GM18499 (cell line): Measurements from ENCODE around the gene KIAA1549.
"Not testable (repeated sequence)": the region's sequence is repeated elsewhere in the genome, so short reads cannot be mapped to it uniquely, and the experiment has no call there.

Experiments
- ATAC-seq: cut with Tn5 transposase; IDR thresholded peaks from one replicate; pipeline ENCODE4 v1.9.1; 2021; ENCODE audit warnings: moderate number of reproducible peaks; ENCODE audit not compliant: insufficient read depth, unreplicated experiment

Gene KIAA1549

DNA sequence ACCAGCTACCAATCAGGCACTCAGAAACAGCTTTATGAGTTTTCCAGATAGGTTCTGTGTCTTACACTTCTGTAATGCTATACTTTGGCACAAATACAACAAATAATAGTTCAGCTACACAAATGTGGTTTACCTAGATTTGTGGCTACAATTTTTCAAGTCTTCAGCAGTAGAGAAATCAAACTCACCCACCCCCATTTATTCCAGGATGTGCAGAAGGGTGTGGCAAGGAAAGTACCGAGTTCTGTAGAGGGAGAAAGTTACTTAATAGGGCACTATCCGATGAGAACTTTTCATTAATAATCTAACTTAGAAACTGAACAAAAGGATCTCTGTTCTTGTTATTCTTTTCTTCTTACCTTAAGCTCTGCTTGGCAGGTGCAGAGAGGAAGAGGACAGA, 152.9 kb downstream of the KIAA1549 start:
- ATAC-seq, result no peak

- no peak for ATAC-seq
These were observed 156.0 kb downstream of the KIAA1549 start for GRCh38 chr7:138825049-138825721.

GRCh38 chr7:138822867-138823535, 158.2 kb downstream of the KIAA1549 start:
- ATAC-seq, result no peak

GRCh38 chr7:138821912-138822311, 159.3 kb downstream of the KIAA1549 start:
- no peak for ATAC-seq

DNA sequence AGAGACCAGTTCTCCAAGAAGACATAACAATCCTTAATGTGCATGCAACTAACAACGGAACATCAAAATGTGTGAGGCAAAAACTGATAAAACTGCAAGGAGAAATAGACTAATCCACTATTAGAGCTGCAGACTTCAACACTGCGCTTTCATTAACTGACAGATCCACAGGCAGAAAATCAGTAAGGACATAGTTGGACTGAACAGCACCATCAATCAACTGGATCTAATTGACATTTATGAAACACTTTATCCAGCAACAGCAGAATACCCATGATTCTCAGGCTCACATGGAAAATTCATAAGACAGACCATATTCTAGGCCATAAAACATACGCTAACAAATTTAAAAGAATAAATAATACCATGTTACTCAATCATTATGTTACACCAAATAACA, 161.6 kb downstream of the KIAA1549 start:
- no peak for ATAC-seq

GRCh38 chr7:138816650-138817049, 164.5 kb downstream of the KIAA1549 start:
- ATAC-seq, result no peak

DNA sequence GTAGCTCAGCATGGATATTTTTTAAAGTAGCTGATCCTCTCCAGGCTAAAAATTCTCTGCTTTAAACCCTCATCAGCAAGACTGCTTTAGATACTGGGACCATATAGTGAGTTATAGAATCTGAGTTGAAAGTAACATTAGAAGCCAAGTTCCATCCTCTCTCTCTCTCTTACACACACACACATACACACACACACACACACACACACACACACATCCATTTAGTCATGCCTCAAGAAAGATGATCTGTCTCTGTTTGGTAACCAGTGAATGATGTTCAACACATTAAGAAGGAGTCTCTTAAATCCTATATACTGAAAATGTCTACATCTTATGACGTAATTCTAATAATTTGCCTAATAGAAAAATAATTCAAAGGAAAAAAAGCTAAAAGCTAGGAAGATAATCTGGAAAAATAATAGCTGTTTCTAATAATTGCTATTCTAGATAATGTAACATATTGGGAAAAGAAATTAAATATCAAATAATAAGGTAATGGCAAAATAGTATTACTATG, 166.3 kb downstream of the KIAA1549 start:
- no peak for ATAC-seq

GRCh38 chr7:138813945-138814344, 167.2 kb downstream of the KIAA1549 start:
- no peak for ATAC-seq

DNA sequence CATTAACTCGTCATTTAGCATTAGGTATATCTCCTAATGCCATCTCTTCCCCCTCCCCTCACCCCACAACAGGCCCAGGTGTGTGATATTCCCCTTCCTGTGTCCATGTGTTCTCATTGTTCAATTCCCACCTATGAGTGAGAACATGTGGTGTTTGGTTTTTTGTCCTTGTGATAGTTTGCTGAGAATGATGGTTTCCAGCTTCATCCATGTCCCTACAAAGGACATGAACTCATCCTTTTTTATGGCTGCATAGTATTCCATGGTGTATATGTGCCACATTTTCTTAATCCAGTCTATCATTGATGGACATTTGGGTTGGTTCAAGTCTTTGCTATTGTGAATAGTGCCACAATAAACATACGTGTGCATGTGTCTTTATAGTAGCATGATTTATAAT, 169.9 kb downstream of the KIAA1549 start:
- ATAC-seq, result not testable (repeated sequence)

GRCh38 chr7:138809346-138809745, 171.8 kb downstream of the KIAA1549 start:
- no peak for ATAC-seq

DNA sequence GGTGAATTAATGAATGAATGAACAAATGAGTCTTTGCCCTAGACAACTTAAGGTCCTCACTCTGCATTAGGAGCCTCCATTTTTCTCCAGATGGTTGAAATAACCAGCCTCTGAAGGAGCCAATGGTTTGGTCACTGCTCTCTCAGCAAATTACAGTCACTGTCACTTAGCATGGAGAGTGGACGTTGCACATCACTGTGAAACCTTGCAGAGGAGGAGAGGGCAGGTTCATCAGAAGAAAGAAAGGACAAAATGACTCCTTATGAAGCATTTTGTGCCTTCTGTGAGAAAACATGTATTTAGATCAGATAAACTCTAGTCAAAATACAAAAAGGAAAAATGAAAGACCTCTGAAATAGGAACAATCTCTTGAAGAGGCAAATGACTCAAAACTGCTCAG, 176.6 kb downstream of the KIAA1549 start:
- no peak for ATAC-seq

GRCh38 chr7:138802706-138803105, 178.5 kb downstream of the KIAA1549 start:
- no peak for ATAC-seq

GRCh38 chr7:138801256-138801655, 179.9 kb downstream of the KIAA1549 start:
- no peak for ATAC-seq

DNA sequence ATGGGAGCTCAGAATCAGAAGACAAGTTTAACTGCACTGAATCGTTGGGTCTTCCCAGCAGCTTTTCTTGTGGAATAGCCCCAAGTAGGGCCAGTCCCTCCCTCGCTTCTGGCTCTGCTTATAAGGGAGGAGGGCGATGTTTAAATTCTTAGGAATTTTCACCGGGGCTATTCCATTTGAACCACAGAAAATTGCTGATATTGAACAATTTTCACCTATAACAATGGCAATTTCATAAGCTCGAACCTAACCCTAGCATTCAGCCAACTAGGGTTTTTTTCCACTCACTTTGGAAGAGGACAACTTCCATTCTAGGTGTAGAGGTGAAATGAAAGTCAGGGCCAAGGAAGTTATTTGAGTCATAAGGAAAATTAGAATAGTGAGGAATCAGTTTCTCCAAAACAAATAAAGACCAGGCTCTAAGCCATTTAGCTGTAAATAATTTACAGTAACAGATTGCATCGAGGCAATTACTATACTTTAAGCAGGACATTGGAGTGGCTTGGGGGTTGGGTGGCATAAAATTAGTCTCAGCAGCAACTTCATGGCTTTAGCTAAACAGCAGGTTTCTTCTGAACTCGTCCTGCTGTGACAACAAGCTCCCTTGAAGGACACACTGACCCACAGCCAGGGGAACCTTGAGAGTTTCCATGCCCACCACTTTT, 181.7 kb downstream of the KIAA1549 start:
- ATAC-seq, result no peak

- no peak for ATAC-seq
These were observed 182.4 kb downstream of the KIAA1549 start for GRCh38 chr7:138798836-138799235.

GRCh38 chr7:138797715-138798320, 183.4 kb downstream of the KIAA1549 start, which contains the start of the genes ATP6V0A4 and TMEM213:
Gene ATP6V0A4 (minus strand): TSS chr7:138798196. CDS start chr7:138771247, 26,949 bp downstream.
Gene TMEM213 (plus strand): TSS chr7:138797994. CDS start chr7:138798105, 111 bp downstream.
- ATAC-seq, result no peak

DNA sequence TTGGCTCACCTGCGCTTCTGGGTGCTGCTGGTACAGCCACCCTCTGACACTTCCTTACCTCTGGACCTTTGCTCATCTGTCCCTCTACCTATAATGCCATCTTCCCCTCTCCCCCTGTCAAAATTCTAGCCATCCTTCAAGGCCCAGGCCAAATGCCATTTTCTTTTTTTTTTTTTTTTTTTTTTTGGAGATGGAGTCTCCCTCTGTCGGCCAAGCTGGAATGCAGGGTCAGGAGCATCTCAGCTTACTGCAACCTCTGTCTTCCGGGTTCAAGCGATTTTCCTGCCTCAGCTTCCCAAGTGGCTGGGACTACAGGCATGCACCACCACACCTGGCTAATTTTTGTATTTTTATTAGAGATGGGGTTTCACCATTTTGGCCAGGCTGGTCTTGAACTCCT, 184.1 kb downstream of the KIAA1549 start:
- ATAC-seq, result not testable (repeated sequence)

GRCh38 chr7:138796038-138796615, 185.1 kb downstream of the KIAA1549 start:
- no peak for ATAC-seq

GRCh38 chr7:138785587-138786437, 195.4 kb downstream of the KIAA1549 start:
- ATAC-seq, result no peak
